ENCODE measurements around the gene PDE9A.

The PDE9A gene

DNA sequence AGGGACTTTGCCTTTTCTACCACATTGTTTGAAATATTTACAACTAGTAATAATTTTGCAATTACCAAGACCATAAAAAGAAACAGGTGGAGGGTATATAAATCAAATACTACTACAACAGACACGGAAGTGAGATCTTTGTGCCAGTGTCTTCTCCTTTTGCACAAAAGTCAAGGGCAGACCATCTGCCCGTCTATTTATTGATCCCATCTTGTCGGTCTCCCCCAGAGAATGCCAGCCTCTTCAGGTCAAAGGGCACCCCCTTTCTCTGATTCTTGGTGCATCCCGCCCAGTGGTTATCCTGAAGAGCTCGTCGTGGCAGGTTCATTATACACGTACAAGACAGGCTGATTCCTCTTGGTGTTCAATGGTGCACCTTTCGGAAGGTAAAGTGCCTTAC is 4.8 kb upstream of the PDE9A start:
- TF ChIP-seq CTCF (conservative IDR thresholded peaks at IDR 0.05; ENCODE audit: low read depth, low read length), result no peak
- no peaks in the 10 kb centered on the region for H3K36me3 ChIP-seq (ENCODE audit: insufficient read depth)
- H3K4me1 ChIP-seq (ENCODE audit: low read depth, poor library complexity, severe bottlenecking), result no peaks in the 10 kb centered on the region
- H4K20me1 ChIP-seq (ENCODE audit: insufficient read depth), result no peaks in the 10 kb centered on the region
- no peak overlapping the region for H3K4me3 ChIP-seq (IDR thresholded peaks at IDR 0.05; ENCODE audit: insufficient read depth, low read depth, low read length)
- H3K27ac ChIP-seq, result no peak overlapping the region
- H2AFZ ChIP-seq (ENCODE audit: low read depth), result no peak overlapping the region
- no peak overlapping the region for H3K4me2 ChIP-seq
- H3K9ac ChIP-seq, result no peak overlapping the region
- H3K27me3 ChIP-seq (ENCODE audit: insufficient read depth, low read depth), result peaks cover 83% of the 10 kb centered on the region
- no peaks in the 10 kb centered on the region for H3K79me2 ChIP-seq (ENCODE audit: insufficient read depth, low read depth)

DNA sequence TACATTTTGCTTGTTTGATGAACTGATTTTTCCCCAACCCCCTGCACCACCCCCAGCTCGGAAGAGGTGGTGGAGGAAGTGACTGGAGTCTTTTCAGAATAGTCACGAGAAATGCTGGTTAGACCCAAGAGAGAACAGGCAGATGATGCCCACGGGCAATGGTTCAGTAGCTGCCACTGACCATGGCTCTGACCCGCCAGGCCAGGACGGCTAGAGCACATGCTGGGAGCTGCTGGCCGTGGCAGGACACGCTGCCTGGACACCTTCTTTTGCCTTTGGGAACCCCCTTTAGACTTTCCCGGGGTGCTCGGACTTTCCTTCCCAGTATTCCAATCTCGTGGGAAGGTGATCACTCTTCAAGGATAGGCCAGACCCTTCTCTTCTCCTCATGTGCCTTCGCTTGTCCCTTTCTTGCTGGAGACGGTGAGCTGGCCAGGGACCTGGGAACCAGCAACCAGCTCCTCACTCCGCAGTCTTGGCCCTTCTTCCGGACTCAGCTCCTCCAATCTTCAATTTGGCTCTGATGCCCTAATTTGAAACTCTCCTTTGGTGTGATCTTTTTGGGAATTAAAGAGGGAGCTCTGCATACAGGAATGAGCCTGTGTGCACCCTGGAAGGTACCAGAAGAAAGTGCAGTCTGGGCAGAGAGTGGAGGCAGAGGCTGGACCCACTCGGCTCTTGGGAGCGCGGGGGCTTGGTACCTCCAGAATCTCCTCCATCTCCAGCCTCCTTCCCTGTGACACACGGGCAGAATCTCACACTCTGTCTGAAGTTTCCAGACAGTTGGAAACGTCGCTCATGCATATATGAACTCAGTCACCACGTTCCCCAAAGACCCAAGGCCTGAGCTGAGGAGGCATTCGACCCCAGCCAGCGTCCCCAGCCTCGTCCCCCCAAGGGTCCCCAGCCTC is 4.0 kb upstream of the PDE9A start:
- H3K9ac ChIP-seq, result no peak overlapping the region
- H3K36me3 ChIP-seq (ENCODE audit: insufficient read depth), result no peaks in the 10 kb centered on the region
- H2AFZ ChIP-seq (ENCODE audit: low read depth), result no peak overlapping the region
- peaks cover 79% of the 10 kb centered on the region for H3K27me3 ChIP-seq (ENCODE audit: insufficient read depth, low read depth)
- TF ChIP-seq CTCF (conservative IDR thresholded peaks at IDR 0.05; ENCODE audit: low read depth, low read length), result no peak
- no peak overlapping the region for H3K27ac ChIP-seq
- H3K79me2 ChIP-seq (ENCODE audit: insufficient read depth, low read depth), result no peaks in the 10 kb centered on the region
- no peak overlapping the region for H3K4me3 ChIP-seq (IDR thresholded peaks at IDR 0.05; ENCODE audit: insufficient read depth, low read depth, low read length)
- no peak overlapping the region for H3K4me2 ChIP-seq
- H4K20me1 ChIP-seq (ENCODE audit: insufficient read depth), result no peaks in the 10 kb centered on the region
- no peaks in the 10 kb centered on the region for H3K4me1 ChIP-seq (ENCODE audit: low read depth, poor library complexity, severe bottlenecking)

DNA sequence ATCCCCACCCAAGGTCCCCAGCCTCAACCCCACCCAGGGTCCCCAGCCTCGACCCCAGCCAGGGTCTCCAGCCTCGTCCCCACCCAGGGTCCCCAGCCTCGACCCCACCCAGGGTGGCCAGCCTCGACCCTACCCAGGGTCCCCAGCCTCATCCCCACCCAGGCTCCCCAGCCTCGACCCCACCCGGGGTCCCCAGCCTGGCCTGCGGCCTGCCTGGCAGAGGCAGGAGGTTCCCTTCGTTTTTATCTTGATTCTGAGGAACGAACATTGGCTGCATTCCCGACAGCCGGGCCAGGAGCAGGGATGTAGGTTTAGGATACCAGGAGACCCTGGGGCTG is 3.4 kb upstream of the PDE9A start:
- Histone ChIP-seq H3K36me3 (ENCODE audit: insufficient read depth) (no peaks in the 10 kb centered on the region), H3K4me3 (IDR thresholded peaks at IDR 0.05; ENCODE audit: insufficient read depth, low read depth, low read length) (no peak overlapping the region), H4K20me1 (ENCODE audit: insufficient read depth) (no peaks in the 10 kb centered on the region), H3K27ac (no peak overlapping the region), H3K4me1 (ENCODE audit: low read depth, poor library complexity, severe bottlenecking) (no peaks in the 10 kb centered on the region), H3K79me2 (ENCODE audit: insufficient read depth, low read depth) (no peaks in the 10 kb centered on the region), H2AFZ (ENCODE audit: low read depth) (no peak overlapping the region), H3K27me3 (ENCODE audit: insufficient read depth, low read depth) (peaks cover 79% of the 10 kb centered on the region), H3K4me2 (no peak overlapping the region), H3K9ac (no peak overlapping the region)
- no peak for TF ChIP-seq CTCF (conservative IDR thresholded peaks at IDR 0.05; ENCODE audit: low read depth, low read length)

GRCh38 chr21:42650441-42651421 is 2.7 kb upstream of the PDE9A start:
- no peak overlapping the region for H3K9ac ChIP-seq
- no peaks in the 10 kb centered on the region for H3K79me2 ChIP-seq (ENCODE audit: insufficient read depth, low read depth)
- no peak overlapping the region for H3K4me3 ChIP-seq (IDR thresholded peaks at IDR 0.05; ENCODE audit: insufficient read depth, low read depth, low read length)
- peaks cover 81% of the 10 kb centered on the region for H3K27me3 ChIP-seq (ENCODE audit: insufficient read depth, low read depth)
- no peak overlapping the region for H2AFZ ChIP-seq (ENCODE audit: low read depth)
- TF ChIP-seq CTCF (conservative IDR thresholded peaks at IDR 0.05; ENCODE audit: low read depth, low read length), result no peak
- H3K27ac ChIP-seq, result no peak overlapping the region
- no peaks in the 10 kb centered on the region for H3K4me1 ChIP-seq (ENCODE audit: low read depth, poor library complexity, severe bottlenecking)
- H3K4me2 ChIP-seq, result no peak overlapping the region
- H4K20me1 ChIP-seq (ENCODE audit: insufficient read depth), result no peaks in the 10 kb centered on the region
- H3K36me3 ChIP-seq (ENCODE audit: insufficient read depth), result no peaks in the 10 kb centered on the region
